K562 (cell line): ENCODE results near the gene PLP2. TPM values are rescaled to one million over a fixed set of nuclear protein-coding genes. Genes with fewer than 3 reads are reported as not detected.

Experiments
- CHD4 ChIP-seq: fragments of 200-600 bp; sonication (generic); IDR thresholded peaks from 3 replicates; pipeline ENCODE4 v1.6.1; 2012; ENCODE audit warnings: low read depth, mild to moderate bottlenecking, mixed read lengths, low read length, inconsistent platforms; ENCODE audit not compliant: insufficient read depth, insufficient replicate concordance, poor library complexity, severe bottlenecking
- EGR1 ChIP-seq: fragments of 450-650 bp; conservative IDR thresholded peaks from 2 replicates; pipeline ENCODE4 v1.6.1; 2017; ENCODE audit warnings: mild to moderate bottlenecking
- FIP1L1 ChIP-seq: fragments of 200-400 bp; formaldehyde crosslinking; IDR thresholded peaks from 2 replicates; pipeline ENCODE4 v1.6.1; 2018; ENCODE audit warnings: mild to moderate bottlenecking, low read depth, low read length; ENCODE audit not compliant: poor library complexity, severe bottlenecking
- HDAC3 ChIP-seq: fragments of 450-650 bp; IDR thresholded peaks from 2 replicates; pipeline ENCODE4 v1.6.1; 2018; ENCODE audit warnings: borderline replicate concordance, mild to moderate bottlenecking, moderate library complexity; ENCODE audit not compliant: partially characterized antibody
- RB1 ChIP-seq: fragments of 450-650 bp; IDR thresholded peaks from 2 replicates; pipeline ENCODE4 v1.6.1; 2017; ENCODE audit warnings: low read depth, mild to moderate bottlenecking
- TEAD2 ChIP-seq: fragments of 450-650 bp; IDR thresholded peaks from 2 replicates; pipeline ENCODE4 v1.6.1; 2016; ENCODE audit warnings: missing genetic modification characterization, control low read depth, missing compliant biosample characterization
- ZNF140 ChIP-seq: fragments of 250-450 bp; sonication (Bioruptor Pico); IDR thresholded peaks from 2 replicates; pipeline ENCODE4 v1.8.0; 2021; ENCODE audit warnings: moderate library complexity, mild to moderate bottlenecking, inconsistent platforms
- ZNF175 ChIP-seq: fragments of 200-800 bp; sonication (Bioruptor generic); IDR thresholded peaks from 2 replicates; pipeline ENCODE4 v1.6.1; 2016; ENCODE audit warnings: low read depth, mild to moderate bottlenecking, missing genetic modification characterization, missing compliant biosample characterization
- ZNF224 ChIP-seq: sonication (generic); formaldehyde crosslinking; IDR thresholded peaks from 2 replicates; pipeline ENCODE4 v1.8.0; 2022; ENCODE audit warnings: mild to moderate bottlenecking, missing genetic modification reagents
- polyA plus RNA-seq, 8 experiments: library from polyadenylated mRNA; depleted of rRNA in 4 of 8; stranded (reverse) in 5 of 8; unstranded in 3 of 8; fragments of >200 nt; fragmentation: Nextera tagmentation in 2 of 8; fragmentation: Illumina TruSeq in 1 of 8; extraction: Ambion mirVana in 2 of 8; extraction: Trizol in 1 of 8; gene quantifications; 2 replicates each; pipeline versions ENCODE4 v1.2.1 to v1.2.3, GENCODE V29; 2011 to 2014; ENCODE audit warnings: inconsistent platforms in 1 of 8, missing spikeins in 1 of 8
- total RNA-seq, 7 experiments: library from RNA; depleted of rRNA in 6 of 7; stranded (reverse); fragments of >200 nt in 6 of 7; fragmentation: Illumina TruSeq in 2 of 7; extraction: Trizol in 2 of 7; gene quantifications; 2 replicates each; pipeline versions ENCODE4 v1.2.1 to v1.2.3, GENCODE V29; 2011 to 2021; ENCODE audit warnings: low replicate concordance in 1 of 7
- TF ChIP-seq, protein P1 (sequence below): fragments of 150-350 bp; conservative IDR thresholded peaks from 2 replicates; pipeline ENCODE4 v1.6.1; 2014; ENCODE audit warnings: low read length
- TF ChIP-seq, protein P2 (sequence below): IDR thresholded peaks from 2 replicates; pipeline ENCODE4 v1.6.1; 2014; ENCODE audit warnings: antibody characterized with exemption
- TF ChIP-seq, protein P3 (sequence below), 2 experiments: fragments of 450-650 bp; formaldehyde crosslinking in 1 of 2; IDR thresholded peaks; 2 replicates each; pipeline versions ENCODE4 v1.4.0 to v1.6.1; 2014 to 2020; ENCODE audit warnings: mild to moderate bottlenecking in 2 of 2, borderline replicate concordance in 1 of 2, low read depth in 1 of 2

Gene PLP2
- total and polyA plus RNA-seq, 9 of the 15 experiments (the other 6 are each of a cell fraction or from before 2014, with no cell fraction given): 34.7 to 236 (median 112) TPM

DNA sequence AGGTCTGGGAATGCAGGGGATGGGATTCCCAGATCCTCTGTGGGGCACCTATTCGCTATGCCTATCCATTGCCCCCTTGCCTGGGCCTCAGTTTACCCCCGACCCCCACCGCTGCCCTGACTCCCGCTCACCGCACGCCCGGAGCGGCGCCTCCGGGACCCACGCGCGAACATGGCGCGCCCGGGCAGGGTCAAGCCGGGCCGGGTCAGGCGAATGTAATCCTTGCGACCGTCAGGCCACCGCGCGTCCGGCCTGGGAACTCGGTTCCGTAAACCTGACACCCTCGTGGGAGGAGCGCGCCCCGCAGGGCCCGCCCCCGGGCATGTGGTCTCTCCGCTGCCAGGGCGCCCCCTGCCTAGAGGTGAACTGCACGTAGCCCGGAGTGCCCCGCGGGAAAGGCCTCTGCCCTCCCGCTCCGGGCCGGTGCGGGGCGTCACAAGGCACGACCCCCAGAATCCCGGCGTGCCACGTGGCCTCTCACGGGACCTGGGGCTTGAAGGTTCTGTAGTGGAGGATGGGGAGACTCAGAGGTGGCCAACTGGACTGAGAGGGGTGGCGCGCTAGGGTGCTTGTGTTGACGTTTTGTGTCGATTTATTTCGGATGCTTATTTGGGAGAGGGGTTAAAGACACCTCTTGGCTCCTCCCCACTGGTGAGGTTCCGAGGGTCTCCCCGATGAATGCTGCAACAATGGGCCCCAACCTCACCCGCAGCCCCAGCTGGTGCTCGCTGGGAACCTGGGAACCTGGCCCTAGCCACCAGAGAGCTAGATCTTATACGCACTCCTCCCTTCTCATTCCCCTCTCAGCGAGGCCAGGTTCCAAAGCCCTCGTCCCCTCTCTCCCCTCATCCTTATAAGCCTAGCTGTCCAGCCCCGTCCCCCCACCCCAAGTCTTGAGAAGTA is 14.7 kb downstream of the PLP2 start, which contains the start of gene PRICKLE3 (continued):
- TF ChIP-seq ZNF224 (CRISPR knock-in tag) (no peak), TEAD2 (tag) (no peak), HDAC3 (no peak), ZNF140 (CRISPR knock-in tag) (no peak), ZNF175 (CRISPR knock-in tag) (0 out of 2 replicates have a peak, but pooled peaks have one; percentile 38), FIP1L1 (peak; percentile 39), RB1 (peak; percentile 68), CHD4 (no peak), EGR1 (peak; percentile 71)
- TF ChIP-seq, protein P1, sequence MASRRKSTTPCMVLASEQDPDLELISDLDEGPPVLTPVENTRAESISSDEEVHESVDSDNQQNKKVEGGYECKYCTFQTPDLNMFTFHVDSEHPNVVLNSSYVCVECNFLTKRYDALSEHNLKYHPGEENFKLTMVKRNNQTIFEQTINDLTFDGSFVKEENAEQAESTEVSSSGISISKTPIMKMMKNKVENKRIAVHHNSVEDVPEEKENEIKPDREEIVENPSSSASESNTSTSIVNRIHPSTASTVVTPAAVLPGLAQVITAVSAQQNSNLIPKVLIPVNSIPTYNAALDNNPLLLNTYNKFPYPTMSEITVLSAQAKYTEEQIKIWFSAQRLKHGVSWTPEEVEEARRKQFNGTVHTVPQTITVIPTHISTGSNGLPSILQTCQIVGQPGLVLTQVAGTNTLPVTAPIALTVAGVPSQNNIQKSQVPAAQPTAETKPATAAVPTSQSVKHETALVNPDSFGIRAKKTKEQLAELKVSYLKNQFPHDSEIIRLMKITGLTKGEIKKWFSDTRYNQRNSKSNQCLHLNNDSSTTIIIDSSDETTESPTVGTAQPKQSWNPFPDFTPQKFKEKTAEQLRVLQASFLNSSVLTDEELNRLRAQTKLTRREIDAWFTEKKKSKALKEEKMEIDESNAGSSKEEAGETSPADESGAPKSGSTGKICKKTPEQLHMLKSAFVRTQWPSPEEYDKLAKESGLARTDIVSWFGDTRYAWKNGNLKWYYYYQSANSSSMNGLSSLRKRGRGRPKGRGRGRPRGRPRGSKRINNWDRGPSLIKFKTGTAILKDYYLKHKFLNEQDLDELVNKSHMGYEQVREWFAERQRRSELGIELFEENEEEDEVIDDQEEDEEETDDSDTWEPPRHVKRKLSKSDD: no peak
- TF ChIP-seq, protein P2, sequence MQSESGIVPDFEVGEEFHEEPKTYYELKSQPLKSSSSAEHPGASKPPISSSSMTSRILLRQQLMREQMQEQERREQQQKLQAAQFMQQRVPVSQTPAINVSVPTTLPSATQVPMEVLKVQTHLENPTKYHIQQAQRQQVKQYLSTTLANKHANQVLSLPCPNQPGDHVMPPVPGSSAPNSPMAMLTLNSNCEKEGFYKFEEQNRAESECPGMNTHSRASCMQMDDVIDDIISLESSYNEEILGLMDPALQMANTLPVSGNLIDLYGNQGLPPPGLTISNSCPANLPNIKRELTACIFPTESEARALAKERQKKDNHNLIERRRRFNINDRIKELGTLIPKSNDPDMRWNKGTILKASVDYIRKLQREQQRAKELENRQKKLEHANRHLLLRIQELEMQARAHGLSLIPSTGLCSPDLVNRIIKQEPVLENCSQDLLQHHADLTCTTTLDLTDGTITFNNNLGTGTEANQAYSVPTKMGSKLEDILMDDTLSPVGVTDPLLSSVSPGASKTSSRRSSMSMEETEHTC: 0 out of 2 replicates have a peak, but pooled peaks have one; percentile 42
- TF ChIP-seq, protein P3, sequence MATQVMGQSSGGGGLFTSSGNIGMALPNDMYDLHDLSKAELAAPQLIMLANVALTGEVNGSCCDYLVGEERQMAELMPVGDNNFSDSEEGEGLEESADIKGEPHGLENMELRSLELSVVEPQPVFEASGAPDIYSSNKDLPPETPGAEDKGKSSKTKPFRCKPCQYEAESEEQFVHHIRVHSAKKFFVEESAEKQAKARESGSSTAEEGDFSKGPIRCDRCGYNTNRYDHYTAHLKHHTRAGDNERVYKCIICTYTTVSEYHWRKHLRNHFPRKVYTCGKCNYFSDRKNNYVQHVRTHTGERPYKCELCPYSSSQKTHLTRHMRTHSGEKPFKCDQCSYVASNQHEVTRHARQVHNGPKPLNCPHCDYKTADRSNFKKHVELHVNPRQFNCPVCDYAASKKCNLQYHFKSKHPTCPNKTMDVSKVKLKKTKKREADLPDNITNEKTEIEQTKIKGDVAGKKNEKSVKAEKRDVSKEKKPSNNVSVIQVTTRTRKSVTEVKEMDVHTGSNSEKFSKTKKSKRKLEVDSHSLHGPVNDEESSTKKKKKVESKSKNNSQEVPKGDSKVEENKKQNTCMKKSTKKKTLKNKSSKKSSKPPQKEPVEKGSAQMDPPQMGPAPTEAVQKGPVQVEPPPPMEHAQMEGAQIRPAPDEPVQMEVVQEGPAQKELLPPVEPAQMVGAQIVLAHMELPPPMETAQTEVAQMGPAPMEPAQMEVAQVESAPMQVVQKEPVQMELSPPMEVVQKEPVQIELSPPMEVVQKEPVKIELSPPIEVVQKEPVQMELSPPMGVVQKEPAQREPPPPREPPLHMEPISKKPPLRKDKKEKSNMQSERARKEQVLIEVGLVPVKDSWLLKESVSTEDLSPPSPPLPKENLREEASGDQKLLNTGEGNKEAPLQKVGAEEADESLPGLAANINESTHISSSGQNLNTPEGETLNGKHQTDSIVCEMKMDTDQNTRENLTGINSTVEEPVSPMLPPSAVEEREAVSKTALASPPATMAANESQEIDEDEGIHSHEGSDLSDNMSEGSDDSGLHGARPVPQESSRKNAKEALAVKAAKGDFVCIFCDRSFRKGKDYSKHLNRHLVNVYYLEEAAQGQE (IDR thresholded peaks at IDR 0.05; ENCODE audit: borderline replicate concordance): peak; percentile 47; the same call in 1 of the 2 replicates
- TF ChIP-seq, protein P3 (CRISPR knock-in tag; IDR thresholded peaks at IDR 0.05; ENCODE audit: low read depth): 0 out of 2 replicates have a peak, but pooled peaks have one; percentile 17
